Sigmoid colon (tissue), 7 donors: Measurements from ENCODE around the gene NEURL1B. TPM values are rescaled to one million over a fixed set of nuclear protein-coding genes. Genes with fewer than 3 reads are reported as not detected.
A peak's percentile ranks its signal among the peaks of the same experiment; 100 is the strongest.
"Not testable (repeated sequence)": the region's sequence is repeated elsewhere in the genome, so short reads cannot be mapped to it uniquely, and the experiment has no call there.

Experiments used
- DNase-seq: peaks from one replicate; pipeline ENCODE4 v3.0.0-alpha.2; 2019
- H3K27ac ChIP-seq, 4 donors: fragments of 200-600 bp; sonication (generic); one replicate each; pipeline ENCODE4 v1.5.1; 2016 to 2019; ENCODE audit warnings: mild to moderate bottlenecking in 1 of 4
- H3K27me3 ChIP-seq, 3 donors: fragments of 200-600 bp; sonication (generic); one replicate each; pipeline ENCODE4 v1.5.1; 2019; ENCODE audit warnings: mild to moderate bottlenecking in 1 of 3
- H3K36me3 ChIP-seq, 4 donors: fragments of 200-600 bp; sonication (generic); one replicate each; pipeline ENCODE4 v1.5.1; 2016 to 2019
- H3K4me1 ChIP-seq, 4 donors: fragments of 200-600 bp; sonication (generic); one replicate each; pipeline ENCODE4 v1.5.1; 2017 to 2019
- H3K4me3 ChIP-seq, 4 donors: fragments of 200-600 bp; sonication (generic); one replicate each; pipeline ENCODE4 v1.5.1; 2017 to 2019; ENCODE audit warnings: mild to moderate bottlenecking in 2 of 4, moderate library complexity in 1 of 4
- H3K9me3 ChIP-seq, 4 donors: fragments of 200-600 bp in 3 of 4; sonication (generic) in 3 of 4; one replicate each; pipeline versions ENCODE4 v1.5.1 to v1.6.1; 2013 to 2019
- EP300 ChIP-seq, 4 donors: sonication (generic); formaldehyde crosslinking; IDR thresholded peaks; one replicate each; pipeline ENCODE4 v1.6.1; 2017; ENCODE audit warnings: antibody characterized with exemption in 4 of 4
- POLR2A ChIP-seq, 2 donors: fragments of 450-650 bp; IDR thresholded peaks; one replicate each; pipeline ENCODE4 v1.6.1; 2016; ENCODE audit warnings: antibody characterized with exemption in 2 of 2, mild to moderate bottlenecking in 2 of 2, moderate library complexity in 2 of 2
- POLR2AphosphoS5 ChIP-seq, 4 donors: sonication (generic); formaldehyde crosslinking; IDR thresholded peaks; one replicate each; pipeline ENCODE4 v1.6.1; 2017; ENCODE audit warnings: antibody characterized with exemption in 4 of 4
- WGBS, 2 donors: extraction: QIAGEN DNeasy Blood & Tissue Kit; methylation state at CpG; one replicate each; pipeline ENCODE4 v1.1.7; 2013; 5-methylcytosine and 5-hydroxymethylcytosine counted together
- intact Hi-C: fragments of 100-400 bp; cut with DNase I; formaldehyde crosslinking; loops from one replicate; pipeline ENCODE4 v1.15.1; 2023
- polyA plus RNA-seq, 3 donors: library from polyadenylated mRNA; stranded (reverse); fragments of 200-250 nt; gene quantifications; one replicate each; pipeline ENCODE4 v1.2.3, GENCODE V29; 2013
- total RNA-seq, 4 donors: library from RNA; depleted of rRNA; stranded (reverse); fragments of >200 nt; gene quantifications; one replicate each; pipeline ENCODE4 v1.1.0, GENCODE V29; 2016
- TF ChIP-seq, protein P1 (sequence below), 4 experiments: fragments of 450-650 bp in 3 of 4; fragments of 200-600 bp in 1 of 4; IDR thresholded peaks; one replicate each; pipeline ENCODE4 v1.5.1; 2016 to 2019; ENCODE audit warnings: antibody characterized with exemption in 4 of 4, mild to moderate bottlenecking in 3 of 4, moderate library complexity in 2 of 4
- donor health status: healthy with polysubstance abuse.
- donor health status: Bipolar disorder and iron deficiency.
- donor health status: healthy.

The NEURL1B gene
- total and polyA plus RNA-seq, 7 donors = 12.6 to 53.2 (median 32.9) TPM

- Histone ChIP-seq H3K27me3 (no peaks in the 10 kb centered on the region), H3K4me3 (no peak overlapping the region), H3K4me1 (peaks cover 0 to 54% (median 40%) of the 10 kb centered on the region in 4 donors), H3K9me3 (no peaks in the 10 kb centered on the region), H3K27ac (no peak overlapping the region), H3K36me3 (peaks cover 4 to 36% (median 11%) of the 10 kb centered on the region in 4 donors)
- DNase-seq = no peak
- TF ChIP-seq, protein P1, sequence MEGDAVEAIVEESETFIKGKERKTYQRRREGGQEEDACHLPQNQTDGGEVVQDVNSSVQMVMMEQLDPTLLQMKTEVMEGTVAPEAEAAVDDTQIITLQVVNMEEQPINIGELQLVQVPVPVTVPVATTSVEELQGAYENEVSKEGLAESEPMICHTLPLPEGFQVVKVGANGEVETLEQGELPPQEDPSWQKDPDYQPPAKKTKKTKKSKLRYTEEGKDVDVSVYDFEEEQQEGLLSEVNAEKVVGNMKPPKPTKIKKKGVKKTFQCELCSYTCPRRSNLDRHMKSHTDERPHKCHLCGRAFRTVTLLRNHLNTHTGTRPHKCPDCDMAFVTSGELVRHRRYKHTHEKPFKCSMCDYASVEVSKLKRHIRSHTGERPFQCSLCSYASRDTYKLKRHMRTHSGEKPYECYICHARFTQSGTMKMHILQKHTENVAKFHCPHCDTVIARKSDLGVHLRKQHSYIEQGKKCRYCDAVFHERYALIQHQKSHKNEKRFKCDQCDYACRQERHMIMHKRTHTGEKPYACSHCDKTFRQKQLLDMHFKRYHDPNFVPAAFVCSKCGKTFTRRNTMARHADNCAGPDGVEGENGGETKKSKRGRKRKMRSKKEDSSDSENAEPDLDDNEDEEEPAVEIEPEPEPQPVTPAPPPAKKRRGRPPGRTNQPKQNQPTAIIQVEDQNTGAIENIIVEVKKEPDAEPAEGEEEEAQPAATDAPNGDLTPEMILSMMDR (IDR thresholded peaks at IDR 0.05) = no peak
- TF ChIP-seq POLR2AphosphoS5 (IDR thresholded peaks at IDR 0.05) (no peak), POLR2A (IDR thresholded peaks at IDR 0.05) (no peak), EP300 (IDR thresholded peaks at IDR 0.05) (no peak)
- 93 to 96% methylated on average over 15 of the region's 15 CpGs for WGBS, 2 donors
- intact Hi-C loops = no loop called here
These were observed 35.9 kb downstream of the NEURL1B start for GRCh38 chr5:172676914-172677475.

DNA sequence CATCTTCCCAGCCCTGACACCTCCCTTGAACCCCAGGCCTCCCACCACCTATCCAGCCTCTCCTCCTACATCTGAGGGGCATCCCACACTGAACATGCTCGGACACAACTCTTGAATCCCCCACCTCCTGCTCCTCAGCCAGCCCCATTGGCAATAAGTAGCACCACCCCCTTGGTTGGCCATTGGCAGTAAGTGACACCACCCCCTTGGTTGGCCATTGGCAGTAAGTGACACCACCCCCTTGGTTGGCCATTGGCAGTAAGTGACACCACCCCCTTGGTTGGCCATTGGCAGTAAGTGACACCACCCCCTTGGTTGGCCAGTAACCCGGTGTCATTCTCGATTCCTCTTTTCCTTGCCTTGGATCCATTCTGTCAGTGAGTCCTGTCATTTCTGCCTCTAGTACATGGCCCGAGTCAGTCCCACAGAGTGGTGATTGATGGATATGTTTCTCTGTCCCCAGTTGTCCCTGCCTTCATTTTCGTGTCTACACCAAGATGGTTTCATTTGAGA is 37.4 kb downstream of the NEURL1B start:
- Histone ChIP-seq H3K36me3 (peaks cover 0 to 23% (median 7%) of the 10 kb centered on the region in 4 donors), H3K27ac (peak overlapping the region; percentile 19 to 69 (median 62)), H3K4me1 (peaks cover 0 to 54% (median 41%) of the 10 kb centered on the region in 4 donors)
- H3K9me3 ChIP-seq, DNase-seq, H3K4me3 ChIP-seq, intact Hi-C loops, H3K27me3 ChIP-seq: not testable (repeated sequence)
- WGBS, 2 donors = 89 to 95% methylated on average over 5 of the region's 5 CpGs

GRCh38 chr5:172678902-172679301 is 37.8 kb downstream of the NEURL1B start:
- Histone ChIP-seq H3K36me3 (peaks cover 0 to 25% (median 8%) of the 10 kb centered on the region in 4 donors), H3K9me3 (no peaks in the 10 kb centered on the region), H3K27me3 (no peaks in the 10 kb centered on the region), H3K27ac (peak overlapping the region; percentile 19 to 69 (median 62)), H3K4me1 (peaks cover 0 to 54% (median 43%) of the 10 kb centered on the region in 4 donors), H3K4me3 (no peak overlapping the region)
- TF ChIP-seq POLR2A (IDR thresholded peaks at IDR 0.05) (no peak), EP300 (IDR thresholded peaks at IDR 0.05) (no peak), POLR2AphosphoS5 (IDR thresholded peaks at IDR 0.05) (peak in 1 of 4 donors; percentile 7)
- TF ChIP-seq, protein P1 (IDR thresholded peaks at IDR 0.05) = no peak
- DNase-seq = peak; percentile 88
- intact Hi-C loops = no loop called here
- WGBS, 2 donors = 42 to 63% methylated on average over 7 of the region's 7 CpGs

GRCh38 chr5:172679628-172680212 is 38.7 kb downstream of the NEURL1B start:
- intact Hi-C loops = no loop called here
- DNase-seq = no peak
- Histone ChIP-seq H3K9me3 (no peaks in the 10 kb centered on the region), H3K27me3 (no peaks in the 10 kb centered on the region), H3K36me3 (peaks cover 0 to 29% (median 11%) of the 10 kb centered on the region in 4 donors), H3K4me3 (no peak overlapping the region), H3K27ac (peak overlapping the region; percentile 19 to 69 (median 62)), H3K4me1 (peaks cover 0 to 51% (median 41%) of the 10 kb centered on the region in 4 donors)
- 22 to 65% methylated on average over 8 of the region's 8 CpGs for WGBS, 2 donors
- no peak for TF ChIP-seq POLR2A (IDR thresholded peaks at IDR 0.05)
- TF ChIP-seq, protein P1 (IDR thresholded peaks at IDR 0.05) = no peak
- TF ChIP-seq EP300 (IDR thresholded peaks at IDR 0.05) = no peak
- no peak for TF ChIP-seq POLR2AphosphoS5 (IDR thresholded peaks at IDR 0.05)

- Histone ChIP-seq H3K36me3 (peaks cover 0 to 25% (median 13%) of the 10 kb centered on the region in 4 donors), H3K4me1 (peaks cover 0 to 54% (median 42%) of the 10 kb centered on the region in 4 donors), H3K27ac (peak overlapping the region in 1 of 4 donors; percentile 69), H3K4me3 (no peak overlapping the region), H3K27me3 (no peaks in the 10 kb centered on the region), H3K9me3 (no peaks in the 10 kb centered on the region)
- intact Hi-C loops = no loop called here
- no peak for TF ChIP-seq POLR2AphosphoS5 (IDR thresholded peaks at IDR 0.05)
- no peak for TF ChIP-seq EP300 (IDR thresholded peaks at IDR 0.05)
- TF ChIP-seq, protein P1 (IDR thresholded peaks at IDR 0.05) = no peak
- no peak for TF ChIP-seq POLR2A (IDR thresholded peaks at IDR 0.05)
- no peak for DNase-seq
- 64 to 83% methylated on average over 5 of the region's 5 CpGs for WGBS, 2 donors
These were observed 39.9 kb downstream of the NEURL1B start for GRCh38 chr5:172680921-172681320.
